Fibroblast of lung (primary cell): ENCODE measurements around the gene KRTAP10-12.

Experiments
- CTCF ChIP-seq, 2 donors: IDR thresholded peaks in 1 of 2; conservative IDR thresholded peaks in 1 of 2; 1 replicate in 1 of 2; 2 replicates in 1 of 2; pipeline ENCODE4 v1.5.1; 2011 to 2012; ENCODE audit warnings: low read length in 2 of 2, control low read depth in 1 of 2, inconsistent platforms in 1 of 2, low read depth in 1 of 2, mild to moderate bottlenecking in 1 of 2
- EZH2 ChIP-seq: IDR thresholded peaks from 2 replicates; pipeline ENCODE4 v1.5.1; 2012; ENCODE audit warnings: low read length, control low read depth, mild to moderate bottlenecking; ENCODE audit errors: missing control alignments

DNA sequence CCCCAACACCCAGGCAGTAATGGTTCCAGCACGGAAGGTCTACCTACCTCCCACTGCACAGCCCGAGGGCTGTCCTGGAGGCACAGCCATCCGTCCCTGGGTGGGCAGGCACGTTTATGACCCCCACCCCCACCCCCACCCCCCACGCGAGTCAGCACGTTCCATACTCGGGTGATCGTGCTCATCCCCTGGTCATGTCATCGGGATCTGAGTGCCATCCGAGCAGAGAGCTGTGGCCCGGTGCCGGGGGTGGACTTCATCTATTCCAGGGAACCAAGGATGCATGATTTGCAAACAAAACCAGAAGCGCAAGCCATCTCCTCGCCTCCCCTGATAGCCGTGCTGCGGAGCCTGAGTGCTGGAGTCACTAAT lies 13.3 kb downstream of the KRTAP10-12 start:
- TF ChIP-seq CTCF (conservative IDR thresholded peaks at IDR 0.05 in 1 of 2, IDR thresholded peaks at IDR 0.05 in 1 of 2; ENCODE audit: low read depth in 1 of 2, low read length in 2 of 2): no peak
- peak; percentile 38 for TF ChIP-seq EZH2
